Measurements from ENCODE around the gene RETREG3. TPM values are rescaled to one million over a fixed set of nuclear protein-coding genes. Genes with fewer than 3 reads are reported as not detected.

Gene RETREG3
- total and polyA plus RNA-seq, 9 of the 15 experiments (the other 6 are each of a cell fraction or from before 2014, with no cell fraction given) = 4.1 to 39.0 (median 16.9) TPM

GRCh38 chr17:42566883-42567573 is 42.1 kb downstream of the RETREG3 start, which contains the start of gene MLX (continued):
- TF ChIP-seq CREB5 (CRISPR knock-in tag; IDR thresholded peaks at IDR 0.05) = no peak
- TF ChIP-seq SRSF1 (IDR thresholded peaks at IDR 0.05; ENCODE audit: low read depth, low read length) = no peak
- no peak for TF ChIP-seq ZFP91 (CRISPR knock-in tag; IDR thresholded peaks at IDR 0.05)
- TF ChIP-seq ZNF764 (CRISPR knock-in tag; IDR thresholded peaks at IDR 0.05; ENCODE audit: low read depth) = no peak
- TF ChIP-seq THRA (IDR thresholded peaks at IDR 0.05) = no peak
- no peak for TF ChIP-seq ZNF449 (CRISPR knock-in tag; IDR thresholded peaks at IDR 0.05)
- TF ChIP-seq NELFE (IDR thresholded peaks at IDR 0.05; ENCODE audit: insufficient read depth, insufficient read length) = no peak
- TF ChIP-seq USF1 (CRISPR knock-in tag; IDR thresholded peaks at IDR 0.05) = peak; percentile 99
- TF ChIP-seq CCAR2 (IDR thresholded peaks at IDR 0.05; ENCODE audit: low read depth, low read length) = no peak
- peak; percentile 67; the same call in 1 of the 2 replicates for TF ChIP-seq PHF8 (IDR thresholded peaks at IDR 0.05; ENCODE audit: borderline replicate concordance, low read length)
- no peak for TF ChIP-seq HLTF (IDR thresholded peaks at IDR 0.05)
- TF ChIP-seq RBM17 (IDR thresholded peaks at IDR 0.05; ENCODE audit: borderline replicate concordance, low read depth, low read length) = no peak
- TF ChIP-seq RUNX1 (IDR thresholded peaks at IDR 0.05; ENCODE audit: low read depth) = no peak
- no peak; the same call in 1 of the 2 replicates for TF ChIP-seq MTA3 (IDR thresholded peaks at IDR 0.05; ENCODE audit: borderline replicate concordance)
- TF ChIP-seq ZBTB12 (CRISPR knock-in tag; IDR thresholded peaks at IDR 0.05) = no peak
- no peak for TF ChIP-seq DACH1 (IDR thresholded peaks at IDR 0.05; ENCODE audit: partially characterized antibody)
- no peak for TF ChIP-seq PRMT5 (CRISPR knock-in tag; IDR thresholded peaks at IDR 0.05)
- no peak for TF ChIP-seq ZNF316 (IDR thresholded peaks at IDR 0.05)
- TF ChIP-seq ELK3 (CRISPR knock-in tag; IDR thresholded peaks at IDR 0.05) = no peak
- TF ChIP-seq ZNF175 (CRISPR knock-in tag; IDR thresholded peaks at IDR 0.05; ENCODE audit: low read depth) = no peak
